Endothelial cell of umbilical vein (primary cell): ENCODE results near the gene INPP5A.

Experiments used
- POLR2A ChIP-seq: IDR thresholded peaks from 2 replicates; pipeline ENCODE4 v1.6.1; 2012; ENCODE audit warnings: low read depth, mild to moderate bottlenecking, control low read depth, low read length
- POLR2AphosphoS5 ChIP-seq: IDR thresholded peaks from 2 replicates; pipeline ENCODE4 v1.6.1; 2012; ENCODE audit warnings: low read depth, mild to moderate bottlenecking, control low read depth, low read length, moderate library complexity; ENCODE audit not compliant: insufficient read depth
- TF ChIP-seq, protein P1 (sequence below), 2 donors: IDR thresholded peaks; 1 replicate in 1 of 2; 2 replicates in 1 of 2; pipeline ENCODE4 v1.5.1; 2011; ENCODE audit warnings: low read length in 2 of 2, mild to moderate bottlenecking in 2 of 2, moderate library complexity in 2 of 2, control low read depth in 1 of 2, inconsistent platforms in 1 of 2, low read depth in 1 of 2; ENCODE audit not compliant: insufficient read depth in 1 of 2; ENCODE audit errors: extremely low read depth in 1 of 2

DNA sequence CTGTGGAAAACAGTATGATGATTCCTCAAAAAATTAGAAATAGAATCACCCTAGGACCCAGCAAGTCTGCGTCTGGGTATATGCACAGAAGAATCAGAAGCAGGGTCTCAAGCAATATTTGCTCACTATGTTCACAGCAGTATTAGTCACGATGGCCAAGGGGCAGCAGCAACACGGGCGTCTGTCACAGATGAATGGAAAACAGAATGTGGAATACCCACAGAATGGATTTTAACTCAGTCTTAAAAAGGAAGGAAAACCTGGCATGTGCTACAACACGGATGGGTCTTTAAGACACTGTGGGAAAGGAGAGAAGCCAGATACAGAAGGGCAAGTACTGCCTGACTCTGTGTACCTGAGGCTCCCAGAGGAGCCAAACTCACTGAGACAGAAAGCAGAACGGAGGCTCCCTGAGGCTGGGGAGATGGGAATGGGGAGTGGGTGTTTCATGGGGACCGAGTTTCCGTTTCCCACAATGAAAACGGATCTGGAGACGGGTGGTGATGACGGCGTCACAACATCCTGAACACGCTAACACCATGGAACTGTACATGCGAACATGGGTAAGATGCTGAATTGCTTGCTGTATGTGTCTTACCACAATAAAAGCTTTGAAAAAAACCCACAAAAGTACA is 36.7 kb upstream of the INPP5A start:
- TF ChIP-seq, protein P1, sequence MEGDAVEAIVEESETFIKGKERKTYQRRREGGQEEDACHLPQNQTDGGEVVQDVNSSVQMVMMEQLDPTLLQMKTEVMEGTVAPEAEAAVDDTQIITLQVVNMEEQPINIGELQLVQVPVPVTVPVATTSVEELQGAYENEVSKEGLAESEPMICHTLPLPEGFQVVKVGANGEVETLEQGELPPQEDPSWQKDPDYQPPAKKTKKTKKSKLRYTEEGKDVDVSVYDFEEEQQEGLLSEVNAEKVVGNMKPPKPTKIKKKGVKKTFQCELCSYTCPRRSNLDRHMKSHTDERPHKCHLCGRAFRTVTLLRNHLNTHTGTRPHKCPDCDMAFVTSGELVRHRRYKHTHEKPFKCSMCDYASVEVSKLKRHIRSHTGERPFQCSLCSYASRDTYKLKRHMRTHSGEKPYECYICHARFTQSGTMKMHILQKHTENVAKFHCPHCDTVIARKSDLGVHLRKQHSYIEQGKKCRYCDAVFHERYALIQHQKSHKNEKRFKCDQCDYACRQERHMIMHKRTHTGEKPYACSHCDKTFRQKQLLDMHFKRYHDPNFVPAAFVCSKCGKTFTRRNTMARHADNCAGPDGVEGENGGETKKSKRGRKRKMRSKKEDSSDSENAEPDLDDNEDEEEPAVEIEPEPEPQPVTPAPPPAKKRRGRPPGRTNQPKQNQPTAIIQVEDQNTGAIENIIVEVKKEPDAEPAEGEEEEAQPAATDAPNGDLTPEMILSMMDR (IDR thresholded peaks at IDR 0.05; ENCODE audit: extremely low read depth in 1 of 2, insufficient read depth in 1 of 2, low read depth in 1 of 2, low read length in 2 of 2): no peak
- TF ChIP-seq POLR2A: no peak
- TF ChIP-seq POLR2AphosphoS5: no peak
